ENCODE results near the gene TEX2. TPM values are rescaled to one million over a fixed set of nuclear protein-coding genes. Genes with fewer than 3 reads are reported as not detected.

The TEX2 gene
- total and polyA plus RNA-seq, 2 donors from 2014 or later, result 14.0 to 39.1 TPM

DNA sequence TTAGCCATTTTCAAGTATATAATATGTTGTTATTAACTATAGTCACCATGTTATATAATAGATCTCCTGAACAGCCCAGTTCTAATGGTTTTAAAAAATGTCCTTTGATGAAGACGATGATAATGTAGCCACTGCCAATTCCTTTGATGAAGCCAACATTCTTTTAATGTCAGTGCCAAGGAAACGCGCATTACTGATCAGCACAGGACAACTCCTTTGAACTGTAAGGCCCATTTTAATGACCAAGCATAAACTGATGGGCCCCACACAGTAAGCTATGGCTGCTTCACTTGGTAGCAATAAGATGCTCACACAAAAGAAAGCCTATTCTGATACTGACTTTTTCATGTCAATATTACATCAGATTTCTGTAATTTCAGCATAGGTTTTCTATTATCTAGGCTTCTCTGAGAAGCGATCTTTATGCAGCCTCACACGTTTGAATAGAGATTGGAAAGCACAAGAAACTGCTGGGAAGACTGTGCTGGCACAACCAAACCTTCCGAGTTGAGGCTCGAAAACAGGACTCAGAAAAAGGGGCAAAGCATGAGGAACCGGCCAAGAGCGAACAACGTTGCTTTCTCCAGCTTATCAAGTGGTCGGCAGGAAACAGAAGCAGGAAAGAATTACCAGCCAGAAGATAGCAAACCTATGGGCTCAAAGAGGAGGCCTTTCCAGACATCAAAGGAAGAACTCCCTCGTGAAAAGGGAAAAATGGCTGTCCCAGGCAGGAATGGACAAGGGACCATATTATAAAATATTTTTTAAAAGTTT lies 152.5 kb downstream of the TEX2 start:
- H3K9me3 ChIP-seq (ENCODE audit: control insufficient read depth in 2 of 3, insufficient read depth in 1 of 3, low read length in 3 of 3), result no peaks in the 10 kb centered on the region
- DNase-seq, result no peak
- peaks cover 0 to 15% (median 6%) of the 10 kb centered on the region in 3 donors for H3K4me1 ChIP-seq (ENCODE audit: control insufficient read depth in 2 of 3, insufficient read depth in 2 of 3, low read depth in 1 of 3, low read length in 3 of 3)
- intact Hi-C loops (cut with DNase I), result no loop called here
- no peak overlapping the region for H3K4me3 ChIP-seq (ENCODE audit: low read length in 3 of 3)
- TF ChIP-seq, protein P1, sequence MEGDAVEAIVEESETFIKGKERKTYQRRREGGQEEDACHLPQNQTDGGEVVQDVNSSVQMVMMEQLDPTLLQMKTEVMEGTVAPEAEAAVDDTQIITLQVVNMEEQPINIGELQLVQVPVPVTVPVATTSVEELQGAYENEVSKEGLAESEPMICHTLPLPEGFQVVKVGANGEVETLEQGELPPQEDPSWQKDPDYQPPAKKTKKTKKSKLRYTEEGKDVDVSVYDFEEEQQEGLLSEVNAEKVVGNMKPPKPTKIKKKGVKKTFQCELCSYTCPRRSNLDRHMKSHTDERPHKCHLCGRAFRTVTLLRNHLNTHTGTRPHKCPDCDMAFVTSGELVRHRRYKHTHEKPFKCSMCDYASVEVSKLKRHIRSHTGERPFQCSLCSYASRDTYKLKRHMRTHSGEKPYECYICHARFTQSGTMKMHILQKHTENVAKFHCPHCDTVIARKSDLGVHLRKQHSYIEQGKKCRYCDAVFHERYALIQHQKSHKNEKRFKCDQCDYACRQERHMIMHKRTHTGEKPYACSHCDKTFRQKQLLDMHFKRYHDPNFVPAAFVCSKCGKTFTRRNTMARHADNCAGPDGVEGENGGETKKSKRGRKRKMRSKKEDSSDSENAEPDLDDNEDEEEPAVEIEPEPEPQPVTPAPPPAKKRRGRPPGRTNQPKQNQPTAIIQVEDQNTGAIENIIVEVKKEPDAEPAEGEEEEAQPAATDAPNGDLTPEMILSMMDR (IDR thresholded peaks at IDR 0.05; ENCODE audit: borderline replicate concordance, extremely low read depth, insufficient read depth), result no peak
- no peak overlapping the region for H3K27ac ChIP-seq (ENCODE audit: low read depth in 2 of 2, low read length in 2 of 2)
- H3K9ac ChIP-seq (ENCODE audit: low read length in 3 of 3), result no peak overlapping the region
- H3K27me3 ChIP-seq (ENCODE audit: control insufficient read depth, insufficient read depth, low read length), result no peaks in the 10 kb centered on the region
- no peaks in the 10 kb centered on the region for H3K36me3 ChIP-seq (ENCODE audit: control insufficient read depth in 2 of 3, insufficient read depth in 3 of 3, low read length in 3 of 3)
- FAIRE-seq, result no peak

DNA sequence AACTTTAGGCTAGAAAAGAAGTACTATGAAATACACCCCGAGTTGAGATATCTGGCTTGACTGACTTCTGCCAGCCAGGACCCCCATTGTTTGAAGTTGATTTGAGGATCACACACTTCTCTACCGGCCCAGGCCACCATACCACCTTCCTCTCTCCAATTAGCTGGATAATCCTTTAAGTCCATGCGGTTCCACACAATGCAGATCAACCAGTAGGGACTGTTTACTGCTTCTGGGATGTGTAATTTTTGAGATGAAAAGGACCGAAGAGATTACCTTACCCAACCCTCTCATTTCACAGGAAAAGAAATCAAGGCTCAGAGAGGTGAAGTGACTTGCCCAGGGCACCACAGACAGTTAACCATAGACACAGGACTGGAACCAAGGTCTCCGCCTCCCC lies 153.7 kb downstream of the TEX2 start:
- no peak overlapping the region for H3K27ac ChIP-seq (ENCODE audit: low read depth in 2 of 2, low read length in 2 of 2)
- no peak overlapping the region for H3K4me3 ChIP-seq (ENCODE audit: low read length in 3 of 3)
- intact Hi-C loops (cut with DNase I), result no loop called here
- no peaks in the 10 kb centered on the region for H3K36me3 ChIP-seq (ENCODE audit: control insufficient read depth in 2 of 3, insufficient read depth in 3 of 3, low read length in 3 of 3)
- TF ChIP-seq, protein P1 (IDR thresholded peaks at IDR 0.05; ENCODE audit: borderline replicate concordance, extremely low read depth, insufficient read depth), result no peak
- no peaks in the 10 kb centered on the region for H3K27me3 ChIP-seq (ENCODE audit: control insufficient read depth, insufficient read depth, low read length)
- H3K4me1 ChIP-seq (ENCODE audit: control insufficient read depth in 2 of 3, insufficient read depth in 2 of 3, low read depth in 1 of 3, low read length in 3 of 3), result peaks cover 0 to 15% (median 5%) of the 10 kb centered on the region in 3 donors
- FAIRE-seq (no peak), DNase-seq (no peak)
- H3K9ac ChIP-seq (ENCODE audit: low read length in 3 of 3), result no peak overlapping the region
- H3K9me3 ChIP-seq (ENCODE audit: control insufficient read depth in 2 of 3, insufficient read depth in 1 of 3, low read length in 3 of 3), result no peaks in the 10 kb centered on the region

DNA sequence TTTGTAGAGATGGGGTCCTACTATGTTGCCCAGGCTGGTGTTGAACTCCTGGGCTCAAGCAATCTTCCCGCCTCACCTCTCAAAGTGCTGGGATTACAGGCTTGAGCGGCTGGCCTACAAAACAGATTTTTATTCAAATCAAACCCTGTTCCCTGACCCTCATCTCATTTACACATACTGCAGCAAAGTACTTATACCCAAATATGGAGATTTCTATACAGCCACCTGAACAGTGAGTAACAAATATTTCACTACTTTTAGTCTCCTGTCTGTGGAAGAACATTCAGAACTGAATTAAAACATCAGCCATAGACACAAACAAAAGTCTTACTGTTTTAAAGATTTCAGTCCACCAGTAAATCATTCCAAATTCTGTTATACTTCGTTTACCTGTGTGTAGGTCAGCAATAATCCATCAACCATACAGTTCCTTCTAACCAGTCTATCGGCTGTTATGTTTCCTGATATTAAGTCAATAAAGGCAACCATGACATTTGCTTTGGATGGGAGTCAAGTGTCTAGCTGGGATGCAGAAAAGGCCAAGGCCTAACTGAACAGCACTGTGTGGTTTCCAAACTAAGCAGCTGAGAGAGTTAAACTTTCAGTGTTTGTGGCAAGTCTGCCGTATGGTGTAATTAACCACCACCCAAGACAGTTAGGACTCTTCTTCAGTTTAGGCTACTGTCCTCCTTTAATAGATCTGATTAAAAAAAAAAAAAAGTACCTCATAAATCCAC lies 155.4 kb downstream of the TEX2 start:
- H3K9ac ChIP-seq (ENCODE audit: low read length in 3 of 3), result no peak overlapping the region
- H3K27ac ChIP-seq (ENCODE audit: low read depth in 2 of 2, low read length in 2 of 2), result peak overlapping the region in 1 of 2 donors; percentile 6
- H3K9me3 ChIP-seq (ENCODE audit: control insufficient read depth in 2 of 3, insufficient read depth in 1 of 3, low read length in 3 of 3), result no peaks in the 10 kb centered on the region
- no peak for DNase-seq
- no peak overlapping the region for H3K4me3 ChIP-seq (ENCODE audit: low read length in 3 of 3)
- TF ChIP-seq, protein P1 (IDR thresholded peaks at IDR 0.05; ENCODE audit: borderline replicate concordance, extremely low read depth, insufficient read depth), result no peak
- intact Hi-C loops (cut with DNase I), result no loop called here
- H3K36me3 ChIP-seq (ENCODE audit: control insufficient read depth in 2 of 3, insufficient read depth in 3 of 3, low read length in 3 of 3), result no peaks in the 10 kb centered on the region
- no peak for FAIRE-seq
- H3K27me3 ChIP-seq (ENCODE audit: control insufficient read depth, insufficient read depth, low read length), result no peaks in the 10 kb centered on the region
- H3K4me1 ChIP-seq (ENCODE audit: control insufficient read depth in 2 of 3, insufficient read depth in 2 of 3, low read depth in 1 of 3, low read length in 3 of 3), result peaks cover 0 to 15% (median 5%) of the 10 kb centered on the region in 3 donors
